Common myeloid progenitor, CD34-positive (primary cell): Measurements from ENCODE around the gene ARHGEF7.

Experiments
- CTCF ChIA-PET: fragments of 350-600 bp; sonication (Branson Sonifier 250); formaldehyde crosslinking; loops from one replicate; lab custom pipeline; 2021; ENCODE audit warnings: antibody characterized with exemption; lab: Charles Lee
- POLR2A ChIA-PET: fragments of 350-600 bp; sonication (Branson Sonifier 250); formaldehyde crosslinking; loops from one replicate; lab custom pipeline; 2021; ENCODE audit warnings: antibody characterized with exemption; lab: Charles Lee
- DNase-seq, 3 donors: peaks; one replicate each; pipeline versions ENCODE4 v3.0.0 to v3.0.0-alpha.2; 2013
- H3K27ac ChIP-seq, 2 experiments: 1 replicate in 1 of 2; 2 replicates in 1 of 2; pipeline ENCODE4 v1.7.0; 2013; ENCODE audit warnings: inconsistent platforms in 2 of 2, low read length in 2 of 2, mild to moderate bottlenecking in 2 of 2, low read depth in 1 of 2, moderate library complexity in 1 of 2; ENCODE audit not compliant: severe bottlenecking in 2 of 2, insufficient read depth in 1 of 2, poor library complexity in 1 of 2
- H3K27me3 ChIP-seq, 5 experiments: replicated peaks in 2 of 5; 1 replicate in 3 of 5; 2 replicates in 2 of 5; pipeline versions ENCODE4 v1.6.1 to v1.7.0; 2013; ENCODE audit warnings: low read length in 4 of 5, mild to moderate bottlenecking in 2 of 5, moderate library complexity in 2 of 5, inconsistent platforms in 1 of 5; ENCODE audit not compliant: insufficient read depth in 5 of 5, control insufficient read depth in 4 of 5
- H3K36me3 ChIP-seq, 4 experiments: 1 replicate in 2 of 4; 2 replicates in 2 of 4; pipeline versions ENCODE4 v1.6.1 to v1.7.0; 2013; ENCODE audit warnings: low read length in 3 of 4, control low read depth in 1 of 4, mild to moderate bottlenecking in 1 of 4; ENCODE audit not compliant: control insufficient read depth in 4 of 4, insufficient read depth in 4 of 4
- H3K4me1 ChIP-seq, 4 experiments: 1 replicate in 3 of 4; 2 replicates in 1 of 4; pipeline versions ENCODE4 v1.6.1 to v1.7.1; 2013; ENCODE audit warnings: low read length in 3 of 4, mild to moderate bottlenecking in 3 of 4, control low read depth in 1 of 4, inconsistent platforms in 1 of 4, moderate library complexity in 1 of 4; ENCODE audit not compliant: control insufficient read depth in 4 of 4, insufficient read depth in 4 of 4; ENCODE audit errors: control extremely low read depth in 1 of 4
- H3K4me3 ChIP-seq, 7 experiments: 1 replicate in 4 of 7; 2 replicates in 3 of 7; pipeline versions ENCODE4 v1.5.1 to v1.7.0; 2013; ENCODE audit warnings: mild to moderate bottlenecking in 7 of 7, low read length in 6 of 7, moderate library complexity in 6 of 7, inconsistent platforms in 2 of 7, low read depth in 2 of 7, control low read depth in 1 of 7; ENCODE audit not compliant: insufficient read depth in 4 of 7, control insufficient read depth in 1 of 7; ENCODE audit errors: extremely low read depth in 1 of 7
- H3K9me3 ChIP-seq, 5 experiments: 1 replicate in 4 of 5; 2 replicates in 1 of 5; pipeline versions ENCODE4 v1.6.1 to v1.7.1; 2013; ENCODE audit warnings: low read length in 4 of 5, mild to moderate bottlenecking in 2 of 5, inconsistent platforms in 1 of 5, low read depth in 1 of 5, moderate library complexity in 1 of 5; ENCODE audit not compliant: control insufficient read depth in 4 of 5, insufficient read depth in 2 of 5; ENCODE audit errors: control extremely low read depth in 1 of 5
- WGBS: methylation state at CpG from one replicate; pipeline ENCODE4 v1.1.5; 2013; ENCODE audit not compliant: insufficient coverage; 5-methylcytosine and 5-hydroxymethylcytosine counted together

The ARHGEF7 gene

GRCh38 chr13:111319521-111319920 lies 204.4 kb downstream of the ARHGEF7 start:
- H3K4me1 ChIP-seq, result no peaks in the 10 kb centered on the region
- no peaks in the 10 kb centered on the region for H3K36me3 ChIP-seq
- WGBS, result 95% methylated on average over 10 of the region's 12 CpGs
- H3K27ac ChIP-seq, result no peak overlapping the region
- ChIA-PET CTCF (no interaction called here), POLR2A (no interaction called here)
- no peak for DNase-seq
- peaks cover 0 to 10% (median 1%) of the 10 kb centered on the region in 5 experiments for H3K27me3 ChIP-seq
- no peaks in the 10 kb centered on the region for H3K9me3 ChIP-seq
- no peak overlapping the region for H3K4me3 ChIP-seq

GRCh38 chr13:111319998-111320911 lies 205.1 kb downstream of the ARHGEF7 start, which contains the start of gene TEX29:
Gene TEX29, plus strand, starts transcription at chr13:111320642. Its CDS starts 249 bp downstream, at chr13:111320891.
- ChIA-PET CTCF (no interaction called here), POLR2A (no interaction called here)
- Histone ChIP-seq H3K27ac (no peak within 1 kb of the TSS), H3K4me3 (no peak within 1 kb of the TSS), H3K36me3 (no peaks in the 10 kb centered on the region), H3K4me1 (no peaks in the 10 kb centered on the region), H3K27me3 (peaks cover 0 to 12% (median 3%) of the 10 kb centered on the region in 5 experiments), H3K9me3 (no peaks in the 10 kb centered on the region)
- 83% methylated on average over 31 of the region's 35 CpGs for WGBS
- DNase-seq, result no peak

- no peak for DNase-seq
These were observed 207.1 kb downstream of the ARHGEF7 start for GRCh38 chr13:111322001-111322915.

GRCh38 chr13:111322916-111323331 lies 207.8 kb downstream of the ARHGEF7 start:
- H3K36me3 ChIP-seq, result no peaks in the 10 kb centered on the region
- no peaks in the 10 kb centered on the region for H3K4me1 ChIP-seq
- H3K27me3 ChIP-seq, result peaks cover 0 to 20% (median 3%) of the 10 kb centered on the region in 5 experiments
- no peak overlapping the region for H3K4me3 ChIP-seq
- no peaks in the 10 kb centered on the region for H3K9me3 ChIP-seq
- 92% methylated on average over 5 of the region's 7 CpGs for WGBS
- DNase-seq, result no peak
- CTCF ChIA-PET, result interaction anchor here (0.6 kb wide), 1 partner anchor 624 kb away, joined by 3 read pairs; no protein-coding TSS in a partner anchor
- POLR2A ChIA-PET, result no interaction called here
- no peak overlapping the region for H3K27ac ChIP-seq

More at GRCh38 chr13:111322001-111322915, 207.1 kb downstream of the ARHGEF7 start:
- WGBS, result 94% methylated on average over 15 of the region's 19 CpGs
- Histone ChIP-seq H3K27me3 (peaks cover 0 to 15% (median 3%) of the 10 kb centered on the region in 5 experiments), H3K9me3 (no peaks in the 10 kb centered on the region), H3K4me1 (no peaks in the 10 kb centered on the region), H3K27ac (no peak overlapping the region), H3K4me3 (no peak overlapping the region), H3K36me3 (no peaks in the 10 kb centered on the region)
- CTCF ChIA-PET, result no interaction called here
- POLR2A ChIA-PET, result no interaction called here

GRCh38 chr13:111323549-111323948 lies 208.4 kb downstream of the ARHGEF7 start:
- no peak for DNase-seq

GRCh38 chr13:111323950-111324651 lies 209.0 kb downstream of the ARHGEF7 start:
- H3K27ac ChIP-seq, result no peak overlapping the region
- ChIA-PET CTCF (no interaction called here), POLR2A (no interaction called here)
- peaks cover 0 to 20% (median 3%) of the 10 kb centered on the region in 5 experiments for H3K27me3 ChIP-seq
- H3K4me1 ChIP-seq, result no peaks in the 10 kb centered on the region
- no peaks in the 10 kb centered on the region for H3K36me3 ChIP-seq
- no peak overlapping the region for H3K4me3 ChIP-seq
- DNase-seq, result no peak
- 81% methylated on average over 14 of the region's 17 CpGs for WGBS
- H3K9me3 ChIP-seq, result no peaks in the 10 kb centered on the region

More at GRCh38 chr13:111323549-111323948, 208.4 kb downstream of the ARHGEF7 start:
- WGBS, result 92% methylated on average over 12 of the region's 14 CpGs
- Histone ChIP-seq H3K4me3 (no peak overlapping the region), H3K27me3 (peaks cover 0 to 20% (median 3%) of the 10 kb centered on the region in 5 experiments), H3K9me3 (no peaks in the 10 kb centered on the region), H3K4me1 (no peaks in the 10 kb centered on the region), H3K36me3 (no peaks in the 10 kb centered on the region), H3K27ac (no peak overlapping the region)
- ChIA-PET POLR2A (no interaction called here), CTCF (interaction anchor here (0.6 kb wide), 1 partner anchor 625 kb away, joined by 3 read pairs; no protein-coding TSS in a partner anchor)
